Ascending aorta (tissue), 2 donors: ENCODE measurements around the gene UXS1. TPM values are rescaled to one million over a fixed set of nuclear protein-coding genes. Genes with fewer than 3 reads are reported as not detected.

Experiments
- DNase-seq, 2 donors: peaks; one replicate each; pipeline ENCODE4 v3.0.0-alpha.2; 2019; ENCODE audit warnings: low spot score in 2 of 2
- H3K27ac ChIP-seq, 2 donors: fragments of 200-600 bp; sonication (generic); one replicate each; pipeline ENCODE4 v1.5.1; 2016 to 2017; ENCODE audit warnings: mild to moderate bottlenecking in 1 of 2
- H3K27me3 ChIP-seq: fragments of 200-600 bp; sonication (generic); one replicate; pipeline ENCODE4 v1.5.1; 2017
- H3K36me3 ChIP-seq, 2 donors: fragments of 200-600 bp; sonication (generic); one replicate each; pipeline ENCODE4 v1.5.1; 2016
- H3K4me1 ChIP-seq, 2 donors: fragments of 200-600 bp; sonication (generic); one replicate each; pipeline ENCODE4 v1.5.1; 2016 to 2017; ENCODE audit warnings: mild to moderate bottlenecking in 1 of 2
- H3K4me3 ChIP-seq, 2 donors: fragments of 200-600 bp; sonication (generic); one replicate each; pipeline ENCODE4 v1.5.1; 2016 to 2017; ENCODE audit warnings: mild to moderate bottlenecking in 1 of 2
- H3K9me3 ChIP-seq, 2 donors: fragments of 200-600 bp; sonication (generic); one replicate each; pipeline ENCODE4 v1.5.1; 2016
- intact Hi-C: fragments of 100-400 bp; cut with DNase I; formaldehyde crosslinking; loops from one replicate; pipeline ENCODE4 v1.15.1; 2023
- total RNA-seq: library from RNA; depleted of rRNA; stranded (reverse); fragments of >200 nt; gene quantifications from one replicate; pipeline ENCODE4 v1.1.0, GENCODE V29; 2016
- TF ChIP-seq, protein P1 (sequence below), 3 experiments: fragments of 200-600 bp in 2 of 3; fragments of 450-650 bp in 1 of 3; sonication (generic) in 2 of 3; IDR thresholded peaks; one replicate each; pipeline ENCODE4 v1.5.1; 2016 to 2019; ENCODE audit warnings: antibody characterized with exemption in 3 of 3, mild to moderate bottlenecking in 1 of 3, moderate library complexity in 1 of 3

UXS1 gene
- total RNA-seq, 1 donor from 2014 or later: 146 TPM

DNA sequence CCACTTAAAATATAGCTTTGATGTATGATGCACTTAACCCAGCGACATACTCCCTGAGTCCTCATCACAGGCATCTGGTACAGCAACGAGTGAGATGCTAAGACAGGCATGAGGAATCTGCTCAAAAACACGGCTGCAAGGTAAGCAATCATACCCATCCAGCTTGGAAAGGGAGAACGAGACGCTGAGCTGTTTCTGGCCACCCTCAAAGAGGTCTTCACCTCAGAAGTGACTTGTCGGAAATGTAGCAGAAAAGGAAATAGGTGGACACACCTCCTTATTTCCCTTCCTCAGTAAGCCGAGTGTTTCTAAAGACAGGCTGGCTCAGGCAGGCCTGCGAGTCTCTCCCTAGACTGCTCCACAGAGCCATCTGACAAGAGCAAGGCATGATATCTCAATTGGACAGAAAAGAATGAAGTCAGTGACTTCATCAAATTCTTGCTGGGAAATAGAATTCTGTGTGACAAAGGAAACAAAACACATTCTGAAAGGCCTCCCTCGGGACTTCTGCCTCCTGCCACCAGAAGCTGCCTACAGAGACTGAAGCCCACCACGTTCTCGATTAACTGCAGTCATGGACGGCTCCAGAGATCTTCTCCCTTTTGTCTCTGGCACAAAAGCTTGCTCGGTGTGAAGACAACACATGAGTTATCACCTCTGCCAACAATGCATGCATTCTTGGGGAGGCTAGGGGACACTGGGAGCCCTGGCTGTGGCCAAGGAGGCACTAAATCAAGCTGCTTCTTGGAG is 84.3 kb downstream of the UXS1 start:
- H3K4me1 ChIP-seq: peaks cover 0 to 3% of the 10 kb centered on the region in 2 donors
- peaks cover 2 to 23% of the 10 kb centered on the region in 2 donors for H3K36me3 ChIP-seq
- intact Hi-C loops: no loop called here

DNA sequence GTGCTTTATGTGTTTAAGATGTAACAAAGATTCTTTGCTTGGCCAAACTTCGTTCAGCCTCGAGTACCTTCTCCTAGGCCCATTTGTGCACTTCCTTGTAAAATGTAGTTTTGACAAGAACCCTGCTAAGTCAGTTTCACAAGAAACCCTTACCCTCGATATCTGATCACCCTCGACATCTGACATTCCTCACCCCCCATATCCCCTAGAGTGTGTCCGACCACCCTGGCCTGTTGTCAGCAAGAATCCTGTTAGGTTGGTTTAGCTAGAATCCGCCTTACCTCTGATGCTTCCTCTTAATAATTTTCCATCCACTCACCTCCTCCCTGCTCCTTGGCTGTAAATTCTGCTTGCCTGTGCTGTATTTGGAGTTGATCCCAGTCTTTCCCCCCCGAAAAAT is 85.3 kb downstream of the UXS1 start:
- Histone ChIP-seq H3K27ac (no peak overlapping the region), H3K4me3 (no peak overlapping the region), H3K27me3 (no peaks in the 10 kb centered on the region), H3K4me1 (peaks cover 0 to 3% of the 10 kb centered on the region in 2 donors), H3K9me3 (no peaks in the 10 kb centered on the region), H3K36me3 (peaks cover 2 to 23% of the 10 kb centered on the region in 2 donors)
- intact Hi-C loops: no loop called here
- TF ChIP-seq, protein P1, sequence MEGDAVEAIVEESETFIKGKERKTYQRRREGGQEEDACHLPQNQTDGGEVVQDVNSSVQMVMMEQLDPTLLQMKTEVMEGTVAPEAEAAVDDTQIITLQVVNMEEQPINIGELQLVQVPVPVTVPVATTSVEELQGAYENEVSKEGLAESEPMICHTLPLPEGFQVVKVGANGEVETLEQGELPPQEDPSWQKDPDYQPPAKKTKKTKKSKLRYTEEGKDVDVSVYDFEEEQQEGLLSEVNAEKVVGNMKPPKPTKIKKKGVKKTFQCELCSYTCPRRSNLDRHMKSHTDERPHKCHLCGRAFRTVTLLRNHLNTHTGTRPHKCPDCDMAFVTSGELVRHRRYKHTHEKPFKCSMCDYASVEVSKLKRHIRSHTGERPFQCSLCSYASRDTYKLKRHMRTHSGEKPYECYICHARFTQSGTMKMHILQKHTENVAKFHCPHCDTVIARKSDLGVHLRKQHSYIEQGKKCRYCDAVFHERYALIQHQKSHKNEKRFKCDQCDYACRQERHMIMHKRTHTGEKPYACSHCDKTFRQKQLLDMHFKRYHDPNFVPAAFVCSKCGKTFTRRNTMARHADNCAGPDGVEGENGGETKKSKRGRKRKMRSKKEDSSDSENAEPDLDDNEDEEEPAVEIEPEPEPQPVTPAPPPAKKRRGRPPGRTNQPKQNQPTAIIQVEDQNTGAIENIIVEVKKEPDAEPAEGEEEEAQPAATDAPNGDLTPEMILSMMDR (IDR thresholded peaks at IDR 0.05): no peak
- DNase-seq: no peak

More for the DNA sequence above, 84.3 kb downstream of the UXS1 start:
- H3K4me3 ChIP-seq: no peak overlapping the region
- no peaks in the 10 kb centered on the region for H3K27me3 ChIP-seq
- no peak overlapping the region for H3K27ac ChIP-seq
- TF ChIP-seq, protein P1 (IDR thresholded peaks at IDR 0.05): no peak
- no peak for DNase-seq
- no peaks in the 10 kb centered on the region for H3K9me3 ChIP-seq

DNA sequence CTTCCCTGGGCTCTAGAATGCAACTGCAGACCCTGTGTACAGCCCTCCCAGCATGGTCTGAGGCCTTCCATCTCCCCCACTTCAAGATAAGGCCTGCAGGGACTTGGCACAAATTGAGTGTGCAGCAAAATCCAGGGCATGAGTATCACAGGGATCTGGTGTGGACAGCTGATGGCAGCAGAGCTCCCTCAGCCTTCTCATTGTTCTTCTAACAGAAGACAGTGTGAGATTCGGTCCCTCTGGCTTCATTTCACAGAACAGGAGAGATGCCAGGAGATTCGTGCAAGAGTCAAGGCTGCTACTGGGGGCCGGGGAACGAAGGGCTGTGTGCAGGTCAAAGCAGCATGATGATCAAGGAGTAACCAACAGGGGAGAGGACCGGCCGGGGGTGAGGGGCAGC is 85.8 kb downstream of the UXS1 start:
- TF ChIP-seq, protein P1 (IDR thresholded peaks at IDR 0.05): no peak
- no peak for DNase-seq
- no peak overlapping the region for H3K4me3 ChIP-seq
- H3K9me3 ChIP-seq: no peaks in the 10 kb centered on the region
- no peak overlapping the region for H3K27ac ChIP-seq
- peaks cover 2 to 23% of the 10 kb centered on the region in 2 donors for H3K36me3 ChIP-seq
- intact Hi-C loops: no loop called here
- no peaks in the 10 kb centered on the region for H3K27me3 ChIP-seq
- peaks cover 0 to 3% of the 10 kb centered on the region in 2 donors for H3K4me1 ChIP-seq

DNA sequence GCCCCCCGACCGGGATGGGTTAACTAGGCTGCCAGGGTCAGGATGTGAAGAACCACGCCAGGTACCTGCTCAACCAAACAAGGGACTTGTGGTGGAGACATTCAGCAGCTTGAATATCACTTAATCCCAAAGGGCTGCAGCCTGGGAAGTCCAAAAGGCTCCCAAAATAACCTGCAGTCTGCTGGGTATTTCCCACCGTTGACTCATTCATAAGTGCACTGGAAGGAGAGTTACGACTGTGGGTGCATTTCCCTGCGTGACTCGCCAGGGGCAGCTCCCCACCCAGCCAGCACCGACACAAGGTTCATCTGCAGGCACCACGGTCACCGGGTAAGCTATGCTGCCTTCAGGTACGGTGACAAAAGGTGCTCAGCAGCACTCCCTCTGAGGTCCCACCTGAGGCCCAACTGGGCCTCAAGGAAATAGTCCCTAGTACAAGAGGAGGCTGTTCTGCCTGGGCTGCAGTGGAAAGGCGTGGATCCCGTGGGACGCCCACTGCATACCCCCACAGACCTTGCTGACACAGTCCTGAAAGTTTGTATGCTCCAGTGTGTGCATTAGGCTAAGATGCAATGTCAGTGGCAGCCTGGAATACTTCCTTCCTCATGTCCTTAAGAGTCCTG is 86.5 kb downstream of the UXS1 start:
- no peak for DNase-seq
- Histone ChIP-seq H3K4me1 (peaks cover 0 to 3% of the 10 kb centered on the region in 2 donors), H3K27ac (no peak overlapping the region), H3K27me3 (no peaks in the 10 kb centered on the region), H3K9me3 (no peaks in the 10 kb centered on the region), H3K36me3 (peaks cover 2 to 23% of the 10 kb centered on the region in 2 donors), H3K4me3 (no peak overlapping the region)
- intact Hi-C loops: no loop called here
- TF ChIP-seq, protein P1 (IDR thresholded peaks at IDR 0.05): no peak

DNA sequence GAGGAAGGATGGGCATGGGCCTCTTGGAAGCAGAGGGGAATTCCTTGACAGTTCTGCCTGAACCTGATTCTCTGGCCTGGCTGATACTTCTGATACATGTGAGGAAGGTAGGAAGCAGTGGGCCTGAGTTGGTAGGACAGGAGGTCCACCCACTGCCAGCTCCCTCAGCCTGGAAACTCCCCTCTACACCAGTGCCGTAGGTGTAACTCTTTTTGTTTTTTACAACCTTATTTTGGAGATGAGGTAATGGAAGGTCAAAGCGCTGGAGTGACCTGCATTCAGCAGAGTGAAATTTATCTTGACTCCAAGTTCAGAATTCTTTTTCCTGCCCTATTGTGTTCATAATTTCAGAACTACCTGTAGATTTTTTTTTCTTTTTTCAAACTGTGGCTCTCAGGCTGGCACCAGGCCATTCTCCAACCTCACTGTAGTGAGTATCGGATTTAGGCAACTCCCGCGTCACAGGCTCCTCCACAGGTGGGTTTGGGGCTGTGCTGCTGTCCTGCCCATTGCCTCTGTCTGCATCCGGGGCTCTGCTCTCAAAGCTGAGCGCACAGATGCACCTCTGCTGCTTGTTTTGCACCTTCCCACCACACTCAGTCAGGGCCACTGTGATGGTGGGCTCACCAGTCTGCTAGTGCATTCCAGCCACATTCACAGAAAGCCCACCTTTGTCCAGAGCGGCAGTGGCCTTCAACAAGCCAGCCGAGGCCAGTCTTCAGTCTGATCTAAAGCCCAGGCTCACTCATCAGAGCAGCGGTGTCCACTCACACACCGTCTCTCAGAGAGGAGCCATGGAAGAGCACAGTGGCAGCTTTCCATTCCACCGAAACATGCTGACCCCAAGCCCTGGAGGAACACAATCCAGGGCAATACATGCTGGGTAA is 87.2 kb downstream of the UXS1 start:
- Histone ChIP-seq H3K9me3 (no peaks in the 10 kb centered on the region), H3K36me3 (peaks cover 2 to 15% of the 10 kb centered on the region in 2 donors), H3K27ac (no peak overlapping the region), H3K4me3 (no peak overlapping the region), H3K4me1 (peaks cover 0 to 3% of the 10 kb centered on the region in 2 donors), H3K27me3 (no peaks in the 10 kb centered on the region)
- TF ChIP-seq, protein P1 (IDR thresholded peaks at IDR 0.05): no peak
- no peak for DNase-seq
- intact Hi-C loops: no loop called here
